Measurements from ENCODE around the gene PRR5L.
A peak's percentile ranks its signal among the peaks of the same experiment; 100 is the strongest.

PRR5L gene

GRCh38 chr11:36403661-36404060, 107.6 kb downstream of the PRR5L start:
- H4K91ac ChIP-seq (ENCODE audit: low read depth, low read length) = no peak overlapping the region
- no peak overlapping the region for H3K4me3 ChIP-seq (ENCODE audit: low read depth, low read length)
- H3K4ac ChIP-seq (ENCODE audit: low read depth, low read length) = no peak overlapping the region
- no peak overlapping the region for H3K23ac ChIP-seq (ENCODE audit: low read length)
- H3K79me1 ChIP-seq (ENCODE audit: low read length) = no peaks in the 10 kb centered on the region
- no peak overlapping the region for H3K14ac ChIP-seq (ENCODE audit: low read length)
- H3K18ac ChIP-seq (ENCODE audit: low read length) = no peak overlapping the region
- no peak overlapping the region for H2AFZ ChIP-seq (ENCODE audit: insufficient read depth, low read length, poor library complexity)
- H3K79me2 ChIP-seq (ENCODE audit: control insufficient read depth, insufficient read depth, low read length, poor library complexity) = no peaks in the 10 kb centered on the region
- no peak overlapping the region for H4K8ac ChIP-seq (ENCODE audit: low read depth, low read length)
- no peak overlapping the region for H3K27ac ChIP-seq (ENCODE audit: low read depth, low read length)
- H3K4me2 ChIP-seq (ENCODE audit: low read length) = no peak overlapping the region
- no peak overlapping the region for H3K9ac ChIP-seq (ENCODE audit: low read length)
- no CpG with 5 or more reads among the region's 1 CpG for WGBS (ENCODE audit: extremely low coverage, insufficient coverage, insufficient read length)
- peaks cover 0 to 2% of the 10 kb centered on the region in 2 experiments for H3K4me1 ChIP-seq (ENCODE audit: control insufficient read depth in 1 of 2, insufficient read depth in 2 of 2, low read length in 2 of 2)
- H4K12ac ChIP-seq (ENCODE audit: low read depth, low read length) = no peak overlapping the region
- no peak overlapping the region for H2AK5ac ChIP-seq (ENCODE audit: low read length)
- H2BK5ac ChIP-seq (ENCODE audit: low read depth, low read length, poor library complexity) = no peak overlapping the region
- H2BK120ac ChIP-seq (ENCODE audit: insufficient read depth, low read length, poor library complexity) = no peak overlapping the region
- H3K36me3 ChIP-seq (ENCODE audit: control insufficient read depth in 1 of 2, insufficient read depth in 2 of 2, low read length in 2 of 2) = peaks cover 21 to 38% of the 10 kb centered on the region in 2 experiments
- no peak for DNase-seq
- no peak overlapping the region for H2BK12ac ChIP-seq (ENCODE audit: low read length)
- H3K27me3 ChIP-seq (ENCODE audit: insufficient read depth, low read length) = no peaks in the 10 kb centered on the region
- no peaks in the 10 kb centered on the region for H3K9me3 ChIP-seq (ENCODE audit: insufficient read depth, low read depth, low read length)

GRCh38 chr11:36404831-36405230, 108.7 kb downstream of the PRR5L start:
- no CpG with 5 or more reads among the region's 3 CpGs for WGBS (ENCODE audit: extremely low coverage, insufficient coverage, insufficient read length)
- peaks cover 6% of the 10 kb centered on the region for H3K79me1 ChIP-seq (ENCODE audit: low read length)

GRCh38 chr11:36405585-36406367, 109.7 kb downstream of the PRR5L start:
- H4K12ac ChIP-seq (ENCODE audit: low read depth, low read length) = no peak overlapping the region
- H3K36me3 ChIP-seq (ENCODE audit: control insufficient read depth in 1 of 2, insufficient read depth in 2 of 2, low read length in 2 of 2) = peaks cover 13 to 36% of the 10 kb centered on the region in 2 experiments
- H4K8ac ChIP-seq (ENCODE audit: low read depth, low read length) = no peak overlapping the region
- no peak overlapping the region for H3K4ac ChIP-seq (ENCODE audit: low read depth, low read length)
- H2BK12ac ChIP-seq (ENCODE audit: low read length) = no peak overlapping the region
- H3K27ac ChIP-seq (ENCODE audit: low read depth, low read length) = no peak overlapping the region
- no peak overlapping the region for H3K18ac ChIP-seq (ENCODE audit: low read length)
- no peak overlapping the region for H2AFZ ChIP-seq (ENCODE audit: insufficient read depth, low read length, poor library complexity)
- H3K4me3 ChIP-seq (ENCODE audit: low read depth, low read length) = no peak overlapping the region
- peak; percentile 49 to 68 for DNase-seq
- no peak overlapping the region for H2BK120ac ChIP-seq (ENCODE audit: insufficient read depth, low read length, poor library complexity)
- no peak overlapping the region for H4K91ac ChIP-seq (ENCODE audit: low read depth, low read length)
- WGBS (ENCODE audit: extremely low coverage, insufficient coverage, insufficient read length) = no CpG with 5 or more reads among the region's 5 CpGs
- H3K9me3 ChIP-seq (ENCODE audit: insufficient read depth, low read depth, low read length) = no peaks in the 10 kb centered on the region
- no peaks in the 10 kb centered on the region for H3K79me2 ChIP-seq (ENCODE audit: control insufficient read depth, insufficient read depth, low read length, poor library complexity)
- no peak overlapping the region for H2AK5ac ChIP-seq (ENCODE audit: low read length)
- no peaks in the 10 kb centered on the region for H3K27me3 ChIP-seq (ENCODE audit: insufficient read depth, low read length)
- H3K23ac ChIP-seq (ENCODE audit: low read length) = no peak overlapping the region
- H3K4me2 ChIP-seq (ENCODE audit: low read length) = no peak overlapping the region
- H3K14ac ChIP-seq (ENCODE audit: low read length) = no peak overlapping the region
- no peak overlapping the region for H2BK5ac ChIP-seq (ENCODE audit: low read depth, low read length, poor library complexity)
- no peak overlapping the region for H3K9ac ChIP-seq (ENCODE audit: low read length)
- H3K79me1 ChIP-seq (ENCODE audit: low read length) = peaks cover 6% of the 10 kb centered on the region
- peaks cover 10 to 12% of the 10 kb centered on the region in 2 experiments for H3K4me1 ChIP-seq (ENCODE audit: control insufficient read depth in 1 of 2, insufficient read depth in 2 of 2, low read length in 2 of 2)

More at GRCh38 chr11:36404831-36405230, 108.7 kb downstream of the PRR5L start:
- Histone ChIP-seq H2AK5ac (ENCODE audit: low read length) (no peak overlapping the region), H2BK5ac (ENCODE audit: low read depth, low read length, poor library complexity) (no peak overlapping the region), H3K9me3 (ENCODE audit: insufficient read depth, low read depth, low read length) (no peaks in the 10 kb centered on the region), H4K8ac (ENCODE audit: low read depth, low read length) (no peak overlapping the region), H3K4me1 (ENCODE audit: control insufficient read depth in 1 of 2, insufficient read depth in 2 of 2, low read length in 2 of 2) (peaks cover 10 to 12% of the 10 kb centered on the region in 2 experiments), H3K18ac (ENCODE audit: low read length) (no peak overlapping the region), H3K79me2 (ENCODE audit: control insufficient read depth, insufficient read depth, low read length, poor library complexity) (no peaks in the 10 kb centered on the region), H2BK12ac (ENCODE audit: low read length) (no peak overlapping the region), H3K4ac (ENCODE audit: low read depth, low read length) (no peak overlapping the region), H4K12ac (ENCODE audit: low read depth, low read length) (no peak overlapping the region), H3K4me2 (ENCODE audit: low read length) (no peak overlapping the region), H3K27ac (ENCODE audit: low read depth, low read length) (no peak overlapping the region), H3K9ac (ENCODE audit: low read length) (no peak overlapping the region), H3K14ac (ENCODE audit: low read length) (no peak overlapping the region), H3K36me3 (ENCODE audit: control insufficient read depth in 1 of 2, insufficient read depth in 2 of 2, low read length in 2 of 2) (peaks cover 18 to 36% of the 10 kb centered on the region in 2 experiments), H2BK120ac (ENCODE audit: insufficient read depth, low read length, poor library complexity) (no peak overlapping the region), H4K91ac (ENCODE audit: low read depth, low read length) (no peak overlapping the region), H3K27me3 (ENCODE audit: insufficient read depth, low read length) (no peaks in the 10 kb centered on the region), H2AFZ (ENCODE audit: insufficient read depth, low read length, poor library complexity) (no peak overlapping the region), H3K23ac (ENCODE audit: low read length) (no peak overlapping the region), H3K4me3 (ENCODE audit: low read depth, low read length) (no peak overlapping the region)
- DNase-seq = no peak

- H2AFZ ChIP-seq (ENCODE audit: insufficient read depth, low read length, poor library complexity) = no peak overlapping the region
- H3K4me3 ChIP-seq (ENCODE audit: low read depth, low read length) = no peak overlapping the region
- no peak overlapping the region for H2BK12ac ChIP-seq (ENCODE audit: low read length)
- DNase-seq = no peak
- peaks cover 7 to 31% of the 10 kb centered on the region in 2 experiments for H3K36me3 ChIP-seq (ENCODE audit: control insufficient read depth in 1 of 2, insufficient read depth in 2 of 2, low read length in 2 of 2)
- peaks cover 6% of the 10 kb centered on the region for H3K79me1 ChIP-seq (ENCODE audit: low read length)
- H4K91ac ChIP-seq (ENCODE audit: low read depth, low read length) = no peak overlapping the region
- no peak overlapping the region for H3K14ac ChIP-seq (ENCODE audit: low read length)
- no peak overlapping the region for H3K4me2 ChIP-seq (ENCODE audit: low read length)
- H2AK5ac ChIP-seq (ENCODE audit: low read length) = no peak overlapping the region
- H3K9ac ChIP-seq (ENCODE audit: low read length) = no peak overlapping the region
- H4K12ac ChIP-seq (ENCODE audit: low read depth, low read length) = no peak overlapping the region
- H3K27me3 ChIP-seq (ENCODE audit: insufficient read depth, low read length) = no peaks in the 10 kb centered on the region
- no peak overlapping the region for H4K8ac ChIP-seq (ENCODE audit: low read depth, low read length)
- H3K27ac ChIP-seq (ENCODE audit: low read depth, low read length) = no peak overlapping the region
- no peak overlapping the region for H3K4ac ChIP-seq (ENCODE audit: low read depth, low read length)
- H2BK120ac ChIP-seq (ENCODE audit: insufficient read depth, low read length, poor library complexity) = no peak overlapping the region
- H3K18ac ChIP-seq (ENCODE audit: low read length) = no peak overlapping the region
- H3K4me1 ChIP-seq (ENCODE audit: control insufficient read depth in 1 of 2, insufficient read depth in 2 of 2, low read length in 2 of 2) = peaks cover 17 to 19% of the 10 kb centered on the region in 2 experiments
- no peak overlapping the region for H3K23ac ChIP-seq (ENCODE audit: low read length)
- no peaks in the 10 kb centered on the region for H3K79me2 ChIP-seq (ENCODE audit: control insufficient read depth, insufficient read depth, low read length, poor library complexity)
- no peaks in the 10 kb centered on the region for H3K9me3 ChIP-seq (ENCODE audit: insufficient read depth, low read depth, low read length)
- no peak overlapping the region for H2BK5ac ChIP-seq (ENCODE audit: low read depth, low read length, poor library complexity)
Measured at GRCh38 chr11:36407356-36407755, 111.3 kb downstream of the PRR5L start.

All from trophoblast cell (in vitro differentiated cells and primary cell).